Fibroblast of the conjunctiva (primary cell): ENCODE measurements around the gene EPHA5.

ENCODE experiments used
- DNase-seq: peaks from one replicate; pipeline ENCODE4 v3.0.0-alpha.2; 2010; ENCODE audit warnings: low read depth

The EPHA5 gene

DNA sequence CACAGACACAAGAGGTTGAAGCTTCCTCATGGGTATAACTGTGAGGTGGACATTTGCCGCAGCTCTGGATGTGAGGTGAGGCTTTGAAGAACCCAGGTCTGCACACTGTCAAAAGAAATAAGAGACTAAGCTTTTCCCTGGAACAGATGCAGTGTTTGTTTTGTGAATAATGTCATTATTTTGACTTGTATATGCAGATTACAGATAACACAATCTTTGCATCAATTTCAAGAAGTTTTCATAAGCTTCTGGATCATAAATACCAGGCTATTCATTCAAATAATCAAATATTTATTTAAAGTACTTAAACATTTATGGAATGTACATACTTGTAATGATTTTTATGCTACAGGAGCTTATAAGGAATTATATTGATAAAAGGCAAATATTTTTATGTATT lies 174.8 kb downstream of the EPHA5 start:
- DNase-seq, result no peak

DNA sequence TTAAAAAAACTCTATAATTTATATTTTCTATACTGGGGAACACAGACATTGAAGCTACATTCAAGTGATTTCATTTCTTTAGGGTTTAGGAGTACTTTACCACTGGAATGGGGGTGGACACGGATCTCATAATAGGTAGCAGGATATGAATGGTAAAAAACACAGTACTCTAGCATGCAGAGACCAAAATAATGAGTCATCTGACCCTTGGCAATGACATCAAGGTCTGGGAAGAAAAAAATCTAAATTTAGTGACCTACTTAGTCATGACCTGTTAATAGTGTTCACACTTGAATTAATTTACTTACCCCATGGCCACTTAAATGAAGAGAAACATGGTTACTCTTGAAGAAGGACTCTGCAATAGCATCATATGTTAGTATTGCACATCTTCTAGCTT lies 187.9 kb downstream of the EPHA5 start:
- no peak for DNase-seq

DNA sequence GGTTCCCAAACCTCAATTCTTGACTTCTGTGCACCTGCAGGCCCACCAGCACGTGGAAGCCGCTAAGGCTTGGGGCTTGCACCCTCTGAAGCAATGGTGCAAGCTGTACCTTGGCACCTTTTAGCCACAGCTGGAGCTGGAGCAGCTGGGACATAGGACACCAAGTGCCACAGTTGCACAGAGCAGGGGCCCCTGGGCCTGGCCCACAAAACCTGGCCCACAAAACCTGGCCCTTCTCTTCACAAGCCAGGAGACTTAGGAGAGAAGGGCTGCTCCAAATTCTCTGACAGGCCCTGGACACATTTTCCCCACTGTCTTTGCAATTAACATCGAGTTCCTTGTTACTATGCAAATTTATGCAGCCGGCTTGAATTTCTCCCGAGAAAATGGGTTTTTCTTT lies 197.8 kb downstream of the EPHA5 start:
- DNase-seq, result no peak

DNA sequence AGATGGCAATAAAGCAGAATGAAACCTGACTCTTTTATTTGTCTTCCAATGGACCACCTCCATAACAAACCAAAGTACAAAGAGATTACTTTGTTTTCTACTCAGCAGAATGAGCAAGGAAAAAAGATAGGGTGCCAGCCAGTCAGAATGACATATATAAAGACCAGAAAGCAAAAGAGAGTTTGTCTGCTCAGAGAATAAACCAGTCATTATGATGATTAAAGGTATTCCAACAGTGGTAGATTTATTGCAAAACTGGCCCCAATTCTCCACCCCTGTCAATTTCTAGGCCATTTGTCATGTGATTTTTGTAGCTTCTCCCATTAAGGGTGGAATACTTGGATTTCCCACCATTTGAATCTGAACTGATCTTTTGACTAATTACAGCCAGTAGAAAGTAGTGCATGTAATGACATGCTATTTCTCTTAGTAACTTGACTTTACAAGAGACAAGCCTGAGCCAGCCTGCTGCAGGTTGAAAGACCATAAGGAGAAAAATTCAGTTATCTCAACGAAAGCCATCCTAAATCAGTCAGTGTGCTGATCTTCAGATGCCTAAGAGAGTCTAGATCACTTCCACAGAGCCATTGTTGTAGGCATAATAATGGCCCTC lies 203.1 kb downstream of the EPHA5 start:
- no peak for DNase-seq

DNA sequence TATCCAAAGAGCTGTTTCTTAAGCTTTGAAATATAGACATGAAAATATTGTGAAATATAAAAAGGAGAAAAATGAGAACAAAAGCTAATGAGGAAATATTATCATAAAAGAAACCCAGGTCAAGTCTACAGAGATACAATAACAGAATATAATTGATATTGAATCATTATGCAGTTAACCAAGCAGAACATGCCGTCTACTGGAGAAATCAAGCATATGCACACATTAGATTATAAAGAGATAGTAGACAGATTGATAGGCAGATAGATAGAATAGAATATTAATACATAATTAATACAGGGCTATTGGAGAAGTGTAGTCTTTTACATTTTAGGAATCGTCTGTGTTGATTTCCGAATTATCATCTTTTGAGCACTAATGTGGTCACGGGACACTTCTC lies 208.5 kb downstream of the EPHA5 start:
- DNase-seq, result no peak

DNA sequence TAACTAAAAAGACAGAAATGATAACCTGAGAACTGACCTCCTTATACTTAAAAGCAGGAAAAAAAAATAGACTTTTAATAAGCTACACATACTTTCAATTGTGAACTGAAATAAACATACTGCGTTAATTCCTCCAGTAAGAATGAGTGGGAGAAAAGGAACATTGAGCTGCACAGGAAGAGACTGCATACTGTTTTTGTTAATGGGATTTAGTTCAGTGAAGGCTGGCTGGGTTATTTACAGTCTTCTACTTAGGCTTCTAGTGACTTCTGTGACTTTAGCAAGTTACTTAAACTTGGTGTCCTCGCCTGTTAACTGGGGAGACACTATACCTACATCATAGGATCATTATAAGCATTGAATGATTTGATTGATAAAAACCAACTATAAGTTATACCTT lies 213.3 kb downstream of the EPHA5 start:
- no peak for DNase-seq

DNA sequence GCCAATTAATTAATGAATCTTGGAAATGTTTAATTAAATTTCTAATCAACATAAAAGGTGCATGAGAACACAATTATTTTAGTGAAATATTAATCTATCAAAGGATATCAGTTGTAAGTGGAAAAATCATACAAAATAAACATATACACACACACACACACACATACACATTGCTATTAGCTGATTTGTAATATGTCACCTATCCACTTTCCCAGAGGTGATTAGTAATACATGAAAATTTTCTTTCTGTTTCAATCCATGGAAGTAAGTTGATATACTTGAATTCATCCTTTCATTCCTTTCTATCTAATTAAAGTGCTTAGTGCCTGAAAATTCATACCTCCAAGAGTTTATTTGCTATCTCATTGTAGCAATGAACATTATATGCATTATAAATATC lies 213.7 kb downstream of the EPHA5 start:
- DNase-seq, result no peak

DNA sequence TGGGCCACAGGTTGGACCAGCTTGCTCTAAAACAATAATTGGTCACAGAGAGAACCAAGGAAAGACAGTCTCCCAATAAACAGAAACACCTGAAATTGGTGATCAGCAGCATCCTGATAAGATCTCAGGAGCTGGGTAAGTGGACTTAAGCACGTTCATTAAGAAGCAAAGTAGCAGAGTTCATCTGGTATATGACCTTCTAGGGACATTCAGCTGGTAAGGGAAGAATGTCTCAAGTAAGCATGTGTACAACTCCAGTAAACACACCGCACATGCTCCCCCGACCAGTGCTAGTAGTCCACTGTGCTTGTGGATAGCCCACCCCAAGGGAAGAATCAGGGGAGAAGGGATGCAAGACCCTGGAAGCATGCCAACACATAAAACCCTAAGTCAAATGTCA lies 216.9 kb downstream of the EPHA5 start:
- DNase-seq, result no peak

DNA sequence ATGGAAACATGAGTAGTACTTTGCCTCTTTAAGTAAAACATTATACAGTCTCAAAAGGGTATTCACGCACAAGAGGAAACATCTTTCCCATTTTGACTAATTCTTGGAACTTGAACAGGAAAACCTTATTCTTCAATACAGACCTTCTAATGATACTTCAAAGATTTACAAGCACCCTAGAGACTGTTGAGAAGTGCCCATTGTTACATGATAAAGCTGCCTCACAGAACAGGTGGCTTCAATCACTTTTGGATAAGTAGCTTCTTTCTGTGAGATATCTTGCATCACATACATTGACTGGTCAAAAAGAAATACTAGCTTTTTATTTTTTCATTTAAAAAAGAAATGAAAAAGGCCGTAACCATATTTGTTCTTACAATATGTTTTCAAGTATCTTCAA lies 219.4 kb downstream of the EPHA5 start:
- no peak for DNase-seq

DNA sequence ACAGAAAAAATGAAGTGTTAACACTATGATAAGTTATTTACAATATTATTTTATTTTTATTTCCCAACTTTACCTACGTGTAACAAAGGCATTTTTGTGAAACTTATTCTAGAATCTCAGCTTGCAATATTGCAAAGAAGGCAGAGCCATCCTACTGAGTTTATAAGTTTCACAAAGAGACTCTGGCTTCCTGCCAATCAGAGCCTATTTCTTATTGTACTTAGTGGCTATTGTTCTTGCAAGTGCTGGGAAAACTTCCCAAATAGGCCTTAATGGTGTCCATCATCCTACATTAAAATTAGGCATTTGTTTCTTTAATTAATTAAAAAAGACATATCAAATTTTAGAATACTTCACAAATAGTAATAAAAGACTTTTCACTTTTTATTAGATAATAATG lies 233.2 kb downstream of the EPHA5 start:
- DNase-seq, result no peak

DNA sequence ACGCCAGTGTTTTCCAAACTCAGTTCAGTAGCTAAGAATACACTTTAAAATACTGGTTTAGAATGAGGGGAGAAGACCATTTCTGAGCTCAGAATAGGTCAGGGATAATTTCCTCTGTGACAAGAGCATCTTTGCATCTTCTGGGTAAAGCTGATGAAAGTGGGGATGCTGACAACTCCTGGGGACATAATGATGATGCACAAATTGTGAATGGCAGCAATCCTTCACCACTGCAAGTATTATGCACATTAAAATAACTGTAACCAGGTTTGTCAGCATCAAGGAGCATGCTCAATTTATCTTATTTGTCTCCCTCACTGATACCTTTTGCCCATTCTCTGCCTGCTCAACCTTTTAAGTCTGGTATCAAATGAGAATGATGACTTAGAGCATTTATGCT lies 248.2 kb downstream of the EPHA5 start:
- DNase-seq, result no peak

DNA sequence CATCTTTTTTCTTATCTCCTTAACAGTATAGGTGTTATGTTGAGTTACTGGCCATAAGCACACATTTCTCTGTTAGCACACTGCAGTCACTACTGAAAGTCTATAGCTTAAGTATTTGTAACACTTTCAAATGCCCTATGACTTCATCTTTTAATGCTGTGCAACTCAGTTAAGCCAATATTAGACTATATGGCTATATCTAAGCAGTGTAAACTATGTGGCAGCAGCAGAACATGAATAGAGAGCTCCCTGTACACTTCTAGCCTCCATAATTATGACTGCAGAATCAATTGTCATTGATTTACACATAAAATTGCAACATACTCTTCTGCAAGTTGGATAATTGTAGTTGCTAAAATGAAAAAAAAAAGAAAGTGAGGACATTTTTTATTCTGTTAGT lies 250.3 kb downstream of the EPHA5 start:
- DNase-seq, result no peak

DNA sequence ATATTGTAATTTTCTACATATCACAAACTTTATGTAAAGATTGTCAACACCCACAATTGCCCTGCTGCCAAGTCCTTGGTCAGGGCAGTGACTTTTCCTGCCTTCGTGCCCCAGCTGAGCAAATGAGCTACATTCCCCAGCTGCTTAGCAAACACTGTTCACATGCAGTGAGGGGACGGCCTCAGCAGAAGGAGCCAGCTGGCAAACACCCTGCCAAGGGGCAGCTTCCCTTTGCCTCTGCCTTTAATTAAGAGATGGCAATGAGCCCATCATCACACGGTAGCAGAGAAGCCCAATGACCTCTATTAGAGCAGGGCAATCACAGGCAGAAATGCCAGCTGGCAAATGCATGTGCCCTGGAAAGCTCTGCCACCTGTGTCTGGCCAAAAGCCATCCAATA lies 253.4 kb downstream of the EPHA5 start:
- DNase-seq, result no peak

DNA sequence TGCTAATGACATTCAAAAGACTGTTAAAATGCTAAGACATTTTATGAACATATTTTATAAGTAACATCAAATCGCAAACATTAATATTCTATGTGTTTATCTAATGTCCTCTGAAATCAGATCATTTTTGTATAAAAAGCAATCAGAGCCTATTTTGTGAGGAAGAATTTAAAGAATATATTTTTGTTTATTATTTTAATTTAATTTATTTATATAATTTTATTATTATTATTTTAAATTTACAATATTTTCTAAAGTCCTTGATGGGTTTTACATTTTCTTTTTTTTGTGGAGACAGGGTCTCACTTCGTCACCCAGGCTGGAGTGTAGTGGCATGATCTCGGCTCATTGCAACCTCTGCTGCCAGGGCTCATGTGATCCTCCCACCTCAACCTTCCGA lies 262.8 kb downstream of the EPHA5 start:
- DNase-seq, result no peak

DNA sequence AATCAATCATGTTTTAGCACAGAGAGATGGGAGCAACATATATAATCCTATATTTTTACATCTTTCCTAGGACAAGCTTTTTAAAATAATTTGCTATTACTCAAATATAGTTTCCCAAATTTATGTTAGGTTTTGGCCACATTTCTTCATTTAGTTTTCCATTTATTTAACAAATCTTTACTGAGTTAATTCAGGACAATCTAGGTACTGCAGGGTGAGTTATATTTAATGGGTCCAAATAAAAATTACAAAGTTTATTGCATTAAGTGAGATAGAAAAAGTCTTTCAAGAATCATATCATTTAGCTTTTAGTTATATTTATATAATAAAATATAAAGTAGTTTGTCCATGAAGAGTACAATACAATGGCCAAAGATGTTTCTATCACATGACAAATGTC lies 269.2 kb downstream of the EPHA5 start:
- no peak for DNase-seq

DNA sequence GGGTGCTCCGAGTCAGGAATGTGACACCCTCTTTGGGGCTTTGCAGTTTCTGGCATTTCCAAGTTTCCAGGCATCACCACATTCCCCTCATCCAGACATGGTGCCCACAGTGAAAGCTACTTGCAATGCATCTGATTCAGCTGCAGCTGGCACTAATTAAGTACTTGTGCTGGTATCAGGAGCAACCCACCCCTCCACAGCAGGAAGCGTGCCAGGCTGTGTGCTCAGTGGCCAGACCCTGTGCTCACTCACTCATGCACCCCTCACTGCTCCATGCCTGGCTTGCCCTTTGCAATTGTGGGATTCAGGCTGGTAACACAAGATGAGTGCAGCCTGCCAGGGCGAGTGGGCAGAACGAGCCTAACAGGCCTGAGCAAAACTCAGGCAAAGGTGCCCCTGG lies 271.2 kb downstream of the EPHA5 start:
- no peak for DNase-seq

DNA sequence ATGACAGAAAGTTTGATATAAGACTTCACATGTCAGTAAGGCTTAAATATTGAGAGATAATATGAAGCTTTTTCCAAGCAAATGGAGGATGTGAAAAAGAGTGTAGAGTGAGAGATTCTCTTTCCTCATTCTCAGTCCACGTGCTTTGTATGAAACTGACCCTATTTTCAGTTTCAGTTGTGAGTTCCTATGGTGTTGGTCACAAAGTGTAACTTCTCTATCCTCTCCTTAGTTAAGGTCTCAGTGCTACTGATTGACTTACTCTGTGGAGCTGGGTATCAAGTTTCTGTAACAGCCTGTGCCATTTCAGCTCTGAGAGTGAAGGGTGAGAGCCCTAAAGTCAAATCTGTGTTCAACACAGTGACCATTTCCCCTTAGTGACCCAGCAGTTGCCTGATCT lies 277.2 kb downstream of the EPHA5 start:
- DNase-seq, result no peak

DNA sequence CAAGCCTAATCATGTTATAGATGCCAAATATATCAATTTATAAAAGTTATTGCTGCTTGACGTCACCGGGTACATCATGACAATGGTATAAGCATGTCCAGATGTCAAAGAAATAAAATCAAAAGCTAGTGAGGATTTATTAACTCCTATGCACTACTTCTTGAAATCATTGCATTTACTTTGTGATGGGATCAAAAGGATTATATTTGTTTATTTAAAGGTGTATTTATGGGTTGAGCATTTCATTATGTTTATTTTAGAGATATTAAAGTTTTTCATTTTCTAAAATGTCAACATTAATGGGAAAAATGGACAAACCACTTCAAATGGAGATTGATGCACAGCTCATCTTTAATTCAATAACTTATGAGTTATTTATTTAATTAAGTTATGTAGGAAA lies 277.8 kb downstream of the EPHA5 start:
- DNase-seq, result no peak

DNA sequence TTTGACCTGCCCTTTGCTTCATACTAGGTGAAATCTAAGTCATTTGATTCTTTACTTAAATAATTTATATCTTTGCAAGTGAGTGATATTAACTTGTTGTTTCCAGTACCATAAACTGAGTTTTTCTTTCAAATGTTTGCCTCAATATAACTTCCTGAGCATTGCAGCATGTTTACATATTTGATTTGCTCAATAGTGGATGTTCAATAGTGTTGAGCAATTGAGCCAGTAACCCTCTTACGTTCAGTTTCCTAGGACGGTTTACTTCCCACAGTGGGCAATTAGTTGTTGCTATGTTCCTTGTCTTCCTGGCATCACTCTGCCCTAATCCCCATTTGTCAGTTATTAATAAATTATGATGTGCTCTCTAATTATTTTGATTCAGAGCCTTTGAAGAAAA lies 278.5 kb downstream of the EPHA5 start:
- DNase-seq, result no peak

DNA sequence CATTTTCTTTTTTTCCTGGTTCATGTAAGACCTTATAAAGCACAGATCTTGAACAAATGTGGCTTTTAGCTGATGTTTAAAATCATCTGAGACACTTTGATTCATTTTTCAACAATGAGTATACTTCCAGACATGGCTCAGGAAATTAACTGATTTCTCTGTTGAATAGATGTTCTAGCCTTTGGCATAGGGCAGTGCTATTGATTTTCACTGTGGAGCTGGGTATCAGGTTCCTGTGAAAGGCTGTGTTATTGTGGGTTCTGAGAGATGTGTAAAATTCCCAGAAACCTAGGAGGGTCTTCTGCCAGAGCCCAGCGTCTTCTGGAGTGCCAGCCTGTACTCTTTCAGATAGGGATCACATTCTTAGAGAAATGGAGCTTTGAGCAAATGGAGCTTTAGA lies 278.9 kb downstream of the EPHA5 start:
- no peak for DNase-seq

DNA sequence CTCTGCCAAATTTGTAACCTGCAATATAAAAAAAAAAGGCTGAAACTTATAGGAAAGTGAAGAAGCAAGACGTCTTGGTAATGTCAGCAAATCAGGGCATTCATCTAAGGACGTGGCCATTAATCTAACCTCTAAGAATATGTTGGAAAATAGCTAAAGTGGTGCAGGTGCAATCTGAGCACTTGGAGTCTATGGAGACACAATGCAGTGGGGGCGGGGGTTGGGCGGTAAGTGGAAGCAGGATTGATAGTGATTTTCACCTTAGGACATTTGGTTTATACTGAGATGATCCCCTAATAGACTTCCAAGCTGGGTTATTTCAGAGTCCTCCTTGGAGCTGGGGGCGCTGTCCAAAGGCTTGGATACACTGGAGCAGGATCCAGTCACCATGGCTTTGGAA lies 283.4 kb downstream of the EPHA5 start:
- DNase-seq, result no peak

DNA sequence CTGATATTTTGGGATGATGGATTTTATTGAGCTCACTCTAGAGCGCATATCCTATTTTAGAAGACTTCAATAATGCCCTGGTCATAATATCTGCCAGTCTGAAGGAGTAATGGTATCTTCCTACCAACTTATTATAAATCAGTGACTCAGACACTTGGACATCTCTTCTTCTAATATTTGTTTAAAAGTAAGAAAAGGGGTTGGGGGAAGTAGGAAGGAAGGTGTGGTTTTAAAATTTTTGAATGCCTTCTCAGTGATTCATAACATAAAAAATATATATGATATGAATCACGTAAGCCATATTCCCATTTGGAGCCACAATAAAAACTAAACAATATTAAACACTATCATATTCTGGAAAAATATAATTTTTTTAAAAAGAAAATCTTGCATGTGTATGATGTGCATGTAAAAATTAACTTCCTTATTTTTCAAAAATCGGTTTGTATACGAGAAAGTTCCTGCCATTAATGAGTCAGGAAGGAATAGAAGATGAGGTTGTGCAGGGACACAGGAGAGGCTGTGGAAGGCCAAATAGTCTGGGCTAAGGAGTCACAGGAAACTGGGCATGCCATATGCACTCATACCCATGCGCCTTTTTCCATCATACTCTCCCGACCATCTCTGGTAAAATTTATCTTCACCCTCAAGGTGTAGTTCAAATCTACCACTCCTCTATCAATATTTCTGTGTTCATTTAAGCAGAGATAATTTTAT lies 286.5 kb downstream of the EPHA5 start:
- DNase-seq, result no peak

DNA sequence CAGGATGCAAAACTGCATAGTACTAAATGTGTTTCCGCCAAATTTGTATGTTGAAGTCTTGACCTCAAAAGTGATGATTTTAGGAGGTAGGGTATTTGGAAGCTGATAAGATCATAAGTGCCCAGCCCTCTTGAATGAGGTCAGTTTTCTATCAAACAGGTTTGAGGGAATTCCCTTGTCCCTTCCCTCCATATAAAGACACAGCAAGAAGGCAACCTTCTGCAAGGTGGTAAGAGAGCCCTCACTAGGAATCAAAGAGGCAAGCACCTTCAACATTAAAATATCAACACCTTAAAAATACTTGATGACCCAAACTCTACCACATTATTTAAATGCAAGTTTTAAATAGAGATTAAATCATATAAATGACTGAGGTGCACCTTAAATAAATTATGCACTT lies 288.6 kb downstream of the EPHA5 start:
- DNase-seq, result no peak

DNA sequence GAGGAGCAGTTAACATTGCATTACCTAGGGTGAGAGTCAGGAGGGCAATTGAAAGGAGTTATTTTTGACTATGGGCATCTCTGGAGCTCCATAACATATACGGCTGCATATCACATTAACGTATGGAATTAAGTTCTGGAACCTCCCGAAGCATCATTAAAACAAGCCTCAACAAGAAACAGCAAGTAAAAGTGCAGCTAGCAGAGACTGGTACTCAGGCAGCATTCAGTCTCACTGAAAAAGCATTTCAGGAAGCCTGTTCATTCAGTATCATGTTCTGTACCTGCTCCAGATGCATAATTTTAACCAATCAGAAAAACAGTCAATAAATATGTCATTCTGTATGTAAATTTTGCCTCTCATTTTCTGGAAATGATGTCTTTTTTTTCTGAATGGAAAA lies 299.6 kb downstream of the EPHA5 start:
- no peak for DNase-seq
